ENCODE measurements around the gene ARHGAP10.
"Not testable (repeated sequence)": the region's sequence is repeated elsewhere in the genome, so short reads cannot be mapped to it uniquely, and the experiment has no call there.

ARHGAP10 gene

GRCh38 chr4:148079961-148080360 is 348.1 kb downstream of the ARHGAP10 start:
- Histone ChIP-seq H3K27me3 (ENCODE audit: insufficient read depth, low read length, poor library complexity) (no peaks in the 10 kb centered on the region), H3K4me2 (ENCODE audit: insufficient read depth, low read length) (no peak overlapping the region), H3K27ac (ENCODE audit: low read length) (no peak overlapping the region), H3K9ac (ENCODE audit: low read depth, low read length) (no peak overlapping the region), H2AFZ (ENCODE audit: low read depth, low read length) (no peak overlapping the region), H3K9me3 (ENCODE audit: insufficient read depth, low read length, severe bottlenecking) (peaks cover 8% of the 10 kb centered on the region), H4K20me1 (ENCODE audit: insufficient read depth, low read length) (no peaks in the 10 kb centered on the region), H3K4me1 (ENCODE audit: insufficient read depth, low read length) (no peaks in the 10 kb centered on the region), H3K4me3 (ENCODE audit: low read depth in 1 of 2, low read length in 2 of 2) (no peak overlapping the region), H3K79me2 (ENCODE audit: insufficient read depth, low read length) (no peaks in the 10 kb centered on the region), H3K36me3 (ENCODE audit: insufficient read depth, low read length) (no peaks in the 10 kb centered on the region)
- TF ChIP-seq, protein P1, sequence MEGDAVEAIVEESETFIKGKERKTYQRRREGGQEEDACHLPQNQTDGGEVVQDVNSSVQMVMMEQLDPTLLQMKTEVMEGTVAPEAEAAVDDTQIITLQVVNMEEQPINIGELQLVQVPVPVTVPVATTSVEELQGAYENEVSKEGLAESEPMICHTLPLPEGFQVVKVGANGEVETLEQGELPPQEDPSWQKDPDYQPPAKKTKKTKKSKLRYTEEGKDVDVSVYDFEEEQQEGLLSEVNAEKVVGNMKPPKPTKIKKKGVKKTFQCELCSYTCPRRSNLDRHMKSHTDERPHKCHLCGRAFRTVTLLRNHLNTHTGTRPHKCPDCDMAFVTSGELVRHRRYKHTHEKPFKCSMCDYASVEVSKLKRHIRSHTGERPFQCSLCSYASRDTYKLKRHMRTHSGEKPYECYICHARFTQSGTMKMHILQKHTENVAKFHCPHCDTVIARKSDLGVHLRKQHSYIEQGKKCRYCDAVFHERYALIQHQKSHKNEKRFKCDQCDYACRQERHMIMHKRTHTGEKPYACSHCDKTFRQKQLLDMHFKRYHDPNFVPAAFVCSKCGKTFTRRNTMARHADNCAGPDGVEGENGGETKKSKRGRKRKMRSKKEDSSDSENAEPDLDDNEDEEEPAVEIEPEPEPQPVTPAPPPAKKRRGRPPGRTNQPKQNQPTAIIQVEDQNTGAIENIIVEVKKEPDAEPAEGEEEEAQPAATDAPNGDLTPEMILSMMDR (IDR thresholded peaks at IDR 0.05; ENCODE audit: borderline replicate concordance, extremely low read depth, low read length, poor library complexity, severe bottlenecking), result no peak
- TF ChIP-seq EZH2 (IDR thresholded peaks at IDR 0.05; ENCODE audit: borderline replicate concordance, low read depth, low read length, severe bottlenecking), result no peak
- ATAC-seq (ENCODE audit: insufficient read depth, low read depth) (no peak), DNase-seq (no peak)

DNA sequence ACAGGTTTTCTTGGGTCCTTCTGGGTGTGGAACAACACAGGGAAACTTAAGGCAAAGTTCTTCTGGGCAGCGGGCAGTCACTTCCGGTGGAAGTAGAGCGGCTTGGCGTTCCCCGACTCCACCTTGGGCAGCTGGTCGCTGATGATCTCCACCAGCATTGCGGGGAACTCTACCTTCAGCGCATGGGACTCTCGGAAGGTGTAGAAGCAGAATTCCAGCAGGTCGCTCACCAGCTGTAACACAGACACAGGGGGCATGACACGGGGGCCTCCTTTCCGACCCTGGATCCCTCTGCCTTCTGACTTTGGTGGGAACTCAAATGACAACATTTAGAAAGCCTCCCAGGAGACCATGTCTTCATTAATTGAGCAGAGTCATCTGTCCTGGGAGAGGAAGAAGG is 349.4 kb downstream of the ARHGAP10 start:
- H3K4me3 ChIP-seq (ENCODE audit: low read depth in 1 of 2, low read length in 2 of 2), result no peak overlapping the region
- no peak overlapping the region for H2AFZ ChIP-seq (ENCODE audit: low read depth, low read length)
- no peak for ATAC-seq (ENCODE audit: insufficient read depth, low read depth)
- no peak overlapping the region for H3K4me2 ChIP-seq (ENCODE audit: insufficient read depth, low read length)
- no peaks in the 10 kb centered on the region for H4K20me1 ChIP-seq (ENCODE audit: insufficient read depth, low read length)
- no peak overlapping the region for H3K27ac ChIP-seq (ENCODE audit: low read length)
- H3K9me3 ChIP-seq (ENCODE audit: insufficient read depth, low read length, severe bottlenecking), result no peaks in the 10 kb centered on the region
- H3K9ac ChIP-seq (ENCODE audit: low read depth, low read length), result no peak overlapping the region
- H3K27me3 ChIP-seq (ENCODE audit: insufficient read depth, low read length, poor library complexity), result no peaks in the 10 kb centered on the region
- no peaks in the 10 kb centered on the region for H3K36me3 ChIP-seq (ENCODE audit: insufficient read depth, low read length)
- H3K79me2 ChIP-seq (ENCODE audit: insufficient read depth, low read length), result no peaks in the 10 kb centered on the region
- DNase-seq, result no peak
- H3K4me1 ChIP-seq (ENCODE audit: insufficient read depth, low read length), result no peaks in the 10 kb centered on the region
- no peak for TF ChIP-seq EZH2 (IDR thresholded peaks at IDR 0.05; ENCODE audit: borderline replicate concordance, low read depth, low read length, severe bottlenecking)
- TF ChIP-seq, protein P1 (IDR thresholded peaks at IDR 0.05; ENCODE audit: borderline replicate concordance, extremely low read depth, low read length, poor library complexity, severe bottlenecking), result no peak

GRCh38 chr4:148081745-148082144 is 349.9 kb downstream of the ARHGAP10 start:
- Histone ChIP-seq H3K4me1 (ENCODE audit: insufficient read depth, low read length) (no peaks in the 10 kb centered on the region), H3K27ac (ENCODE audit: low read length) (no peak overlapping the region)
- TF ChIP-seq EZH2 (IDR thresholded peaks at IDR 0.05; ENCODE audit: borderline replicate concordance, low read depth, low read length, severe bottlenecking), result no peak
- TF ChIP-seq, protein P1 (IDR thresholded peaks at IDR 0.05; ENCODE audit: borderline replicate concordance, extremely low read depth, low read length, poor library complexity, severe bottlenecking), result no peak

DNA sequence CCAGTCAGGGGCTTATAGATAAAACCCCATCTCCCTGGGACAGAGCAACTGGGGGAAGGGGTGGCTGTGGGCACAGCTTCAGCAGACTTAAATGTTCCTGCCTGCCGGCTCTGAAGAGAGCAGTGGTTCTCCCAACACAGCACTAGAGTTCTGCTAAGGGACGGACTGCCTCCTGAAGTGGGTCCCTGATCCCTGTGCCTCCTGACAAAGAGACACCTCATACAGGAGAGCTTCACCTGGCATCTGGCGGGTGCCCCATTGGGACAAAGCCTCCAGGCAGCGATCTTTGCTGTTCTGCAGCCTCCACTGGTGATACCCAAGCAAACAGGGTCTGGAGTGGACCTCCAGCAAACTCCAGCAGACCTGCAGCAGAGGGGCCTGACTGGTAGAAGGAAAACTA is 351.2 kb downstream of the ARHGAP10 start:
- not testable (repeated sequence) for H3K27ac ChIP-seq (ENCODE audit: low read length); H3K4me3 ChIP-seq (ENCODE audit: low read depth in 1 of 2, low read length in 2 of 2); ATAC-seq (ENCODE audit: insufficient read depth, low read depth); DNase-seq; H4K20me1 ChIP-seq (ENCODE audit: insufficient read depth, low read length); H2AFZ ChIP-seq (ENCODE audit: low read depth, low read length); H3K4me2 ChIP-seq (ENCODE audit: insufficient read depth, low read length); H3K79me2 ChIP-seq (ENCODE audit: insufficient read depth, low read length); H3K36me3 ChIP-seq (ENCODE audit: insufficient read depth, low read length); H3K9me3 ChIP-seq (ENCODE audit: insufficient read depth, low read length, severe bottlenecking); H3K27me3 ChIP-seq (ENCODE audit: insufficient read depth, low read length, poor library complexity); H3K4me1 ChIP-seq (ENCODE audit: insufficient read depth, low read length); H3K9ac ChIP-seq (ENCODE audit: low read depth, low read length)

More at GRCh38 chr4:148081745-148082144, 349.9 kb downstream of the ARHGAP10 start:
- Histone ChIP-seq H3K36me3 (ENCODE audit: insufficient read depth, low read length) (no peaks in the 10 kb centered on the region), H3K27me3 (ENCODE audit: insufficient read depth, low read length, poor library complexity) (no peaks in the 10 kb centered on the region), H4K20me1 (ENCODE audit: insufficient read depth, low read length) (no peaks in the 10 kb centered on the region), H3K4me3 (ENCODE audit: low read depth in 1 of 2, low read length in 2 of 2) (no peak overlapping the region), H3K4me2 (ENCODE audit: insufficient read depth, low read length) (no peak overlapping the region), H3K79me2 (ENCODE audit: insufficient read depth, low read length) (no peaks in the 10 kb centered on the region), H3K9me3 (ENCODE audit: insufficient read depth, low read length, severe bottlenecking) (no peaks in the 10 kb centered on the region), H3K9ac (ENCODE audit: low read depth, low read length) (no peak overlapping the region), H2AFZ (ENCODE audit: low read depth, low read length) (no peak overlapping the region)
- DNase-seq (no peak), ATAC-seq (ENCODE audit: insufficient read depth, low read depth) (no peak)

Data from DND-41 (cell line).